Mesenteric fat pad (tissue), 1 donor: ENCODE measurements around the gene NOXO1. TPM values are rescaled to one million over a fixed set of nuclear protein-coding genes. Genes with fewer than 3 reads are reported as not detected.

Experiments used
- total RNA-seq: library from RNA; stranded (reverse); fragmentation: NEBNext Ultra II Directional; extraction: Animal tissue kit (Norgen Biotek cat#: 25700); gene quantifications from one replicate; pipeline ENCODE4 v1.2.1, GENCODE V29; 2021
- donor health status: DM: yes; HTN: yes; CAD: no.

NOXO1 gene
- total RNA-seq, 1 donor from 2014 or later, result not detected

Other genes with a start within 250 kb of the NOXO1 start
- gene NME3, start 209.9 kb downstream of the NOXO1 start, total RNA-seq, result 34.6 TPM
- gene EME2, start 208.7 kb downstream of the NOXO1 start, total RNA-seq, result 14.5 TPM
- 71.3 TPM for gene MRPS34, start 208.3 kb downstream of the NOXO1 start, total RNA-seq
- 28.8 TPM for gene SPSB3, start 198.9 kb downstream of the NOXO1 start, total RNA-seq
- gene NUBP2, start 198.5 kb downstream of the NOXO1 start, total RNA-seq, result 35.1 TPM
- not detected for gene IGFALS, start 187.8 kb downstream of the NOXO1 start, total RNA-seq
- 58.4 TPM for gene HAGH, start 154.6 kb downstream of the NOXO1 start, total RNA-seq
- gene FAHD1, start 154.3 kb downstream of the NOXO1 start, total RNA-seq, result 17.9 TPM
- not detected for gene MEIOB, start 109.3 kb downstream of the NOXO1 start, total RNA-seq
- gene HS3ST6, start 63.1 kb downstream of the NOXO1 start, total RNA-seq, result not detected
- gene MSRB1, start 38.3 kb downstream of the NOXO1 start, total RNA-seq, result 27.1 TPM
- not detected for gene RPL3L, start 26.8 kb downstream of the NOXO1 start, total RNA-seq
- gene NDUFB10, start 21.9 kb downstream of the NOXO1 start, total RNA-seq, result 126 TPM
- 1,385 TPM for gene RPS2, start 16.6 kb downstream of the NOXO1 start, total RNA-seq
- gene RNF151, start 14.6 kb downstream of the NOXO1 start, total RNA-seq, result not detected
- gene TBL3, start 9.4 kb downstream of the NOXO1 start, total RNA-seq, result 26.5 TPM
- gene GFER, start 2.7 kb upstream of the NOXO1 start, total RNA-seq, result 15.7 TPM
- not detected for gene SYNGR3, start 8.5 kb upstream of the NOXO1 start, total RNA-seq
- gene ZNF598, start 28.4 kb upstream of the NOXO1 start, total RNA-seq, result 50.5 TPM
- gene NPW, start 38.3 kb upstream of the NOXO1 start, total RNA-seq, result 0.58 TPM
- 238 TPM for gene NHERF2, start 45.4 kb upstream of the NOXO1 start, total RNA-seq
- 9.9 TPM for gene NTHL1, start 66.4 kb upstream of the NOXO1 start, total RNA-seq
- gene TSC2, start 66.5 kb upstream of the NOXO1 start, total RNA-seq, result 88.3 TPM
- gene PKD1, start 154.4 kb upstream of the NOXO1 start, total RNA-seq, result 99.4 TPM
- gene RAB26, start 167.2 kb upstream of the NOXO1 start, total RNA-seq, result not detected
- 63.5 TPM for gene TRAF7, start 174.3 kb upstream of the NOXO1 start, total RNA-seq
- gene CASKIN1, start 215.1 kb upstream of the NOXO1 start, total RNA-seq, result 0.06 TPM
- gene MLST8, start 224.0 kb upstream of the NOXO1 start, total RNA-seq, result 21.9 TPM
- gene BRICD5, start 229.4 kb upstream of the NOXO1 start, total RNA-seq, result 2.9 TPM
- 11.8 TPM for gene PGP, start 233.4 kb upstream of the NOXO1 start, total RNA-seq
- gene E4F1, start 242.1 kb upstream of the NOXO1 start, total RNA-seq, result 15.1 TPM